Right atrium auricular region (tissue), 2 donors: ENCODE measurements around the gene ADD2. TPM values are rescaled to one million over a fixed set of nuclear protein-coding genes. Genes with fewer than 3 reads are reported as not detected.
"Not testable (repeated sequence)": the region's sequence is repeated elsewhere in the genome, so short reads cannot be mapped to it uniquely, and the experiment has no call there.

Experiments
- DNase-seq: peaks from one replicate; pipeline ENCODE4 v3.0.0-alpha.2; 2019; ENCODE audit warnings: low spot score
- H3K27ac ChIP-seq, 2 donors: fragments of 200-600 bp; sonication (generic); 1 replicate in 1 of 2; 2 replicates in 1 of 2; pipeline ENCODE4 v1.5.1; 2016 to 2019
- H3K27me3 ChIP-seq, 2 donors: fragments of 200-600 bp; sonication (generic); one replicate each; pipeline versions ENCODE4 v1.5.1 to v1.6.0; 2017 to 2019
- H3K36me3 ChIP-seq: fragments of 200-600 bp; sonication (generic); one replicate; pipeline ENCODE4 v1.5.1; 2016
- H3K4me1 ChIP-seq, 2 donors: fragments of 200-600 bp; sonication (generic); one replicate each; pipeline versions ENCODE4 v1.5.1 to v1.6.0; 2017 to 2019
- H3K4me3 ChIP-seq, 2 donors: fragments of 200-600 bp; sonication (generic); 1 replicate in 1 of 2; 2 replicates in 1 of 2; pipeline ENCODE4 v1.5.1; 2017 to 2019; ENCODE audit warnings: mild to moderate bottlenecking in 1 of 2, moderate library complexity in 1 of 2
- H3K9me3 ChIP-seq, 2 donors: fragments of 200-600 bp; sonication (generic); one replicate each; pipeline ENCODE4 v1.5.1; 2019
- total RNA-seq, 2 donors: library from RNA; depleted of rRNA; stranded (reverse); fragments of >200 nt; gene quantifications; one replicate each; pipeline ENCODE4 v1.1.0, GENCODE V29; 2016
- TF ChIP-seq, protein P1 (sequence below), 2 donors: fragments of 200-600 bp; sonication (generic); IDR thresholded peaks; one replicate each; pipeline ENCODE4 v1.5.1; 2019; ENCODE audit warnings: antibody characterized with exemption in 2 of 2

Gene ADD2
- total RNA-seq, 2 donors from 2014 or later, result 1.1 to 1.4 TPM

DNA sequence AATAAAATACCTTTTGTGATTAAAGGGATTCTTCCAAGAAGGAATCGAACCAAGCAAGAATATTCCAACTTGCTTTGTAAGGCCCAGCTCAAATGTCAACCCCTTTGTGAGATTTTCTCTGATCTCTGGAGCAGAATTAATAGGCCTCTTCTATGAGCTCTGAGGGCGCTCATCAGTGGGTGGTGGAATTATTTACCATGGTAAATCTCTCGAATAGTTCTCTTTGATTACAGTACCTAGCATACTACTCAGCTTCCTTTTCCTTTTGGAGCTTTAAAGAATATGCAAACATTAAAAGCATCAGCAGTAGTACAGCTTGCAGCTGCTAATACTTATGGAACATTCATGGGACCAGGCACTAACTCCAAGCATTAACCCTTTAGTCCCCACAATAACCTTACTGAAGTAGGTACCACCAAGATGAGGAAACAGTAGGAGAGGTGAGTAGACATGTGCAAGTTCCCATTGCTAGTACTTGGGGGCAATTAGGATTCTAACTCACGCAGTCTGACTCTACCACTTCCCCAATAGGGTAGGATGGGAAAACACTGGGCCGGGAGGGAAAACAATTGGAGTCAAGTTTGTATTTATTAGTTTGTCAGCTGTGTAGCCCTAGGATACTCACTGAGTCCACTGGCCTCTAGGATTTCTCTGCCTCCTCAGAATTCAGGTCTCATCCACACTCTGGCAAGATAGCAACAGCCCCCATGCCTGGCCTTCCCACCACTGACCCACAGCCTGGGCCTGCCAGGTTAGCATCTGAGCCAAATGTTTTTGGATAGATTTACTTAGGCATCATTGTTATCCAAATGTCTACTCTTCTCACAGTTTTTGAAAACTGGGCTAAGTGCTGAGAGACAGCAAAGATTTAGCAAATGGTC, 21.7 kb downstream of the ADD2 start:
- no peak overlapping the region for H3K4me3 ChIP-seq
- TF ChIP-seq, protein P1, sequence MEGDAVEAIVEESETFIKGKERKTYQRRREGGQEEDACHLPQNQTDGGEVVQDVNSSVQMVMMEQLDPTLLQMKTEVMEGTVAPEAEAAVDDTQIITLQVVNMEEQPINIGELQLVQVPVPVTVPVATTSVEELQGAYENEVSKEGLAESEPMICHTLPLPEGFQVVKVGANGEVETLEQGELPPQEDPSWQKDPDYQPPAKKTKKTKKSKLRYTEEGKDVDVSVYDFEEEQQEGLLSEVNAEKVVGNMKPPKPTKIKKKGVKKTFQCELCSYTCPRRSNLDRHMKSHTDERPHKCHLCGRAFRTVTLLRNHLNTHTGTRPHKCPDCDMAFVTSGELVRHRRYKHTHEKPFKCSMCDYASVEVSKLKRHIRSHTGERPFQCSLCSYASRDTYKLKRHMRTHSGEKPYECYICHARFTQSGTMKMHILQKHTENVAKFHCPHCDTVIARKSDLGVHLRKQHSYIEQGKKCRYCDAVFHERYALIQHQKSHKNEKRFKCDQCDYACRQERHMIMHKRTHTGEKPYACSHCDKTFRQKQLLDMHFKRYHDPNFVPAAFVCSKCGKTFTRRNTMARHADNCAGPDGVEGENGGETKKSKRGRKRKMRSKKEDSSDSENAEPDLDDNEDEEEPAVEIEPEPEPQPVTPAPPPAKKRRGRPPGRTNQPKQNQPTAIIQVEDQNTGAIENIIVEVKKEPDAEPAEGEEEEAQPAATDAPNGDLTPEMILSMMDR (IDR thresholded peaks at IDR 0.05), result no peak
- H3K9me3 ChIP-seq, result no peaks in the 10 kb centered on the region
- H3K27ac ChIP-seq, result no peak overlapping the region
- DNase-seq, result no peak
- H3K4me1 ChIP-seq, result no peaks in the 10 kb centered on the region
- H3K27me3 ChIP-seq, result no peaks in the 10 kb centered on the region
- H3K36me3 ChIP-seq, result no peaks in the 10 kb centered on the region

DNA sequence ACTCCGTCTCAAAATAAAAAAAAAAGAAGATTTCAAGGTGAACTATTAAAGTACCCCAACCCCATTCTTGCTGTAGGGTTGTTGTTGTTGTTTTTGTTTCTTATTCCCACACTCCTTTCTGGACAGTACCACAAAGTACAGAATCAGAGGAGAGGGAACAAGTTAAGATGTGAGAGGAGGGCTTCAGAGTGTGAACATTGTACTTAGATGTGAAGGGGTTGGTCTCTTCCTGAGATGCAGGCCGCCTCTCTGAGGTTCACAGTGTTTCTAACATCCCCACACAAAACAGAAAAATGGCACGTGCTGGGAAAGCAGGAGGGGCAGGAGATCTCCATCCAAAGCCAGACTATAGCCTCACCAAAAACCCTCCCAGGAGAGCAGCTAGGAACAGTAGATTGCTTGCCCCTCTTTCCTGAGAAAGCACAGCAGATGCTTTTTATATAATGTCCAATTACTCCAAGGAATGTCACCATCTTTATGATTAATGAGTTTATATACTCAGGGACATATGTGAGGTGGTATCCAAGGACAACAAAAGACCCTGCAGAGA, 22.6 kb downstream of the ADD2 start:
- no peaks in the 10 kb centered on the region for H3K27me3 ChIP-seq

DNA sequence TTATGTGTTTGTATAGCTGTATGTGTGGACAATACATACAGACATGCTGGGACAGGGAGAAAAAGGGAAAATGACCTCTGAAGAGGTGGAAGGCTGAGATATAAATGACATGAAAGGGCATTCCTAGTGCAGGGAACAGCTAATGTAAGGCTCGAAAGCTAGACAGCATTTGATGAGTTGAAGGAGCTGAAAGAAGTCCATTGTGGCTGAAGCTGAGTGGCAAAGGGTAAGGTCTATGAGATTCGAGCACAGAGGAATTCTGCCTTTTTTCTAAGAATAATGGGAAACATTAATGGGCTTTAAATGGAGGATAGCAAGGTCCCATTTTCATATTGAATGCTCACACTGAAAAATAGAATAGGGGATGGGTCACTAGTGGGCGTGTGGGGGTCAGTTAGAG, 23.6 kb downstream of the ADD2 start:
- no peaks in the 10 kb centered on the region for H3K27me3 ChIP-seq
- no peak overlapping the region for H3K27ac ChIP-seq
- peaks cover 0 to 14% of the 10 kb centered on the region in 2 donors for H3K9me3 ChIP-seq
- H3K4me3 ChIP-seq, result no peak overlapping the region
- no peaks in the 10 kb centered on the region for H3K36me3 ChIP-seq
- TF ChIP-seq, protein P1 (IDR thresholded peaks at IDR 0.05), result no peak
- H3K4me1 ChIP-seq, result no peaks in the 10 kb centered on the region
- DNase-seq, result no peak

More for the DNA sequence above, 22.6 kb downstream of the ADD2 start:
- no peaks in the 10 kb centered on the region for H3K36me3 ChIP-seq
- no peak overlapping the region for H3K4me3 ChIP-seq
- peaks cover 0 to 4% of the 10 kb centered on the region in 2 donors for H3K9me3 ChIP-seq
- no peak for DNase-seq
- H3K27ac ChIP-seq, result no peak overlapping the region
- TF ChIP-seq, protein P1 (IDR thresholded peaks at IDR 0.05), result no peak
- no peaks in the 10 kb centered on the region for H3K4me1 ChIP-seq

DNA sequence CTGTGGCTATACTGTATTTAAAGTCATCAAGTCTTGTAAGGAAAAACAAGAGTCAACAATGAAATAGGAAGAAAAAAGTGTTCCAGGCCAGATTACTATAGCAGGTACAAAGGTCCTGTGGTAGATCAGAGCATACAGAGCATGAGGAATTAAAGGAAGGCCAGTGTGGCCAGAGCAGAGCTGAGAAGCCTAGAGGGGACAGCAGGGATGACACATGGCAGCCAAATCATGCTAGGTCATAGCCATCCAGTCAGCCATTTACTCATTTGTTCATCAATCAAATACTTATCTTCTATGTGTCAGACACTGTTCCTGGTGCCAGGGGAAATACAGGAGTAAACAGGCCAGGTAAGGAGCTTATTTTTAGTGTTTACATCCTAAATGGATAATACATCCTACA, 24.3 kb downstream of the ADD2 start:
- TF ChIP-seq, protein P1 (IDR thresholded peaks at IDR 0.05), result no peak

DNA sequence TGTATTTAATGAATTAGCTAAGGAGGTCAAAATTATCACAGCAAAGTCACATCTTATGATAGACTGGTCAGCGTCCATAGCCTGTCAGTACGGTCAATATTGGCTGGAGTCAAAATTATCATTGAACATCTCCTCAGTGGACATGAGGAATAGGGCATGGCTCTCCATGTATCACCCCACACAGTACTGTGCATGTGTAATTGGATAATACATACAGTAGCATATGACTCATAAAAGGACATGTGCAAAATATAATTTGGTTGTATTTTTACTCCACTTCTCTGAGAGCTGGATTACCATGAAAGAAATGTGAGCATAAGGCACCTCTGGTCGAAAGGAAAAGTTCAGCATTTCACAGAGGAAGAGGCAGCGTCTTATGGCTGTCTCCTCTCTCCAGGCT, 24.9 kb downstream of the ADD2 start:
- Histone ChIP-seq H3K36me3 (no peaks in the 10 kb centered on the region), H3K4me1 (no peaks in the 10 kb centered on the region), H3K27me3 (no peaks in the 10 kb centered on the region), H3K9me3 (peaks cover 0 to 14% of the 10 kb centered on the region in 2 donors), H3K4me3 (no peak overlapping the region), H3K27ac (no peak overlapping the region)
- TF ChIP-seq, protein P1 (IDR thresholded peaks at IDR 0.05), result no peak
- DNase-seq, result no peak

More for the DNA sequence above, 24.3 kb downstream of the ADD2 start:
- Histone ChIP-seq H3K27ac (no peak overlapping the region), H3K4me1 (no peaks in the 10 kb centered on the region), H3K9me3 (peaks cover 0 to 14% of the 10 kb centered on the region in 2 donors), H3K36me3 (no peaks in the 10 kb centered on the region), H3K27me3 (no peaks in the 10 kb centered on the region), H3K4me3 (no peak overlapping the region)
- DNase-seq, result no peak

DNA sequence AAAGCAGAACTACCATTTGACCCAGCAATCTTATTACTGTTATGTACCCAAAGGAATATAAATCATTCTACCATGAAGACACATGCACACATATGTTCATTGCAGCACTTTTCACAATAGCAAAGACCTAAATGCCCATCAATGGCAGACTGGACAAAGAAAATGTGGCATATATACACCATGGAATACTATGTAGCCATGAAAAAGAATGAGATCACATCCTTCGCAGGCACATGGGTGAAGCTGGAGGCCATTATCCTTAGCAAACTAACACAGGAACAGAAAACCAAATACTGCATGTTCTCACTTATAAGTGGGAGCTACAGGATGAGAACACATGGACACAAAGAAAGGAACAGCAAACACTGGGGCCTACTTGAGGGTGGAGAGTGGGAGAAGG, 28.5 kb downstream of the ADD2 start:
- H3K4me3 ChIP-seq, result not testable (repeated sequence)

More for the DNA sequence above, 28.5 kb downstream of the ADD2 start:
- H3K36me3 ChIP-seq, H3K4me1 ChIP-seq, DNase-seq, H3K27me3 ChIP-seq, H3K27ac ChIP-seq: not testable (repeated sequence)
- peaks cover 0 to 14% of the 10 kb centered on the region in 2 donors for H3K9me3 ChIP-seq
